HG03064 (cell line): ENCODE data around the gene TCEA3.
"Not testable (repeated sequence)": the region's sequence is repeated elsewhere in the genome, so short reads cannot be mapped to it uniquely, and the experiment has no call there.

Experiments used
- ATAC-seq: cut with Tn5 transposase; IDR thresholded peaks from one replicate; pipeline ENCODE4 v1.9.1; 2021; ENCODE audit warnings: low read depth; ENCODE audit not compliant: unreplicated experiment

The TCEA3 gene

GRCh38 chr1:23395154-23395724, 29.3 kb downstream of the TCEA3 start:
- no peak for ATAC-seq

- ATAC-seq, result no peak
These were observed 29.9 kb downstream of the TCEA3 start for GRCh38 chr1:23394684-23395083.

GRCh38 chr1:23394181-23394580, 30.4 kb downstream of the TCEA3 start:
- ATAC-seq, result no peak

- no peak for ATAC-seq
These were observed 30.8 kb downstream of the TCEA3 start for GRCh38 chr1:23393706-23394105.

GRCh38 chr1:23392125-23392855, 32.3 kb downstream of the TCEA3 start:
- ATAC-seq, result no peak

- no peak for ATAC-seq
These were observed 34.7 kb downstream of the TCEA3 start for GRCh38 chr1:23389837-23390321.

GRCh38 chr1:23387494-23387893, 37.1 kb downstream of the TCEA3 start:
- ATAC-seq, result no peak

GRCh38 chr1:23385119-23385621, 39.4 kb downstream of the TCEA3 start:
- ATAC-seq, result no peak

- ATAC-seq, result no peak
These were observed 40.1 kb downstream of the TCEA3 start for GRCh38 chr1:23384312-23385058.

- no peak for ATAC-seq
These were observed 40.8 kb downstream of the TCEA3 start for GRCh38 chr1:23383577-23384311.

GRCh38 chr1:23381233-23381885, 43.2 kb downstream of the TCEA3 start:
- no peak for ATAC-seq

GRCh38 chr1:23380719-23381118, 43.8 kb downstream of the TCEA3 start:
- ATAC-seq, result no peak

- ATAC-seq, result not testable (repeated sequence)
These were observed 44.3 kb downstream of the TCEA3 start for GRCh38 chr1:23380236-23380635.

GRCh38 chr1:23376890-23377811, 47.4 kb downstream of the TCEA3 start:
- no peak for ATAC-seq

GRCh38 chr1:23374079-23374735, 50.3 kb downstream of the TCEA3 start:
- ATAC-seq, result not testable (repeated sequence)

- ATAC-seq, result no peak
These were observed 52.3 kb downstream of the TCEA3 start for GRCh38 chr1:23371987-23372880.

GRCh38 chr1:23370709-23371584, 53.6 kb downstream of the TCEA3 start:
- no peak for ATAC-seq
